Neural progenitor cell (in vitro differentiated cells): ENCODE measurements around the gene VAT1L. TPM values are rescaled to one million over a fixed set of nuclear protein-coding genes. Genes with fewer than 3 reads are reported as not detected.

Source experiments
- DNase-seq: peaks from one replicate; pipeline ENCODE4 v3.0.0-alpha.2; 2016; ENCODE audit warnings: low spot score
- H2AFZ ChIP-seq: fragments of 200-600 bp; sonication (generic); replicated peaks from 2 replicates; pipeline ENCODE4 v1.6.1; 2016; ENCODE audit warnings: antibody characterized with exemption
- H3F3A ChIP-seq: fragments of 200-600 bp; sonication (generic); 2 replicates; pipeline ENCODE4 v1.6.1; 2016; ENCODE audit warnings: antibody characterized with exemption, low read depth
- H3K27ac ChIP-seq: fragments of 200-600 bp; sonication (generic); 2 replicates; pipeline ENCODE4 v1.5.1; 2016; ENCODE audit warnings: mild to moderate bottlenecking
- H3K27me3 ChIP-seq: fragments of 200-600 bp; sonication (generic); 2 replicates; pipeline ENCODE4 v1.6.1; 2016; ENCODE audit warnings: mild to moderate bottlenecking, moderate library complexity
- H3K36me3 ChIP-seq: fragments of 200-600 bp; sonication (generic); 2 replicates; pipeline ENCODE4 v1.5.1; 2016
- H3K4me1 ChIP-seq: fragments of 200-600 bp; sonication (generic); 2 replicates; pipeline ENCODE4 v1.6.1; 2016; ENCODE audit warnings: mixed run types
- H3K4me2 ChIP-seq: fragments of 200-600 bp; sonication (generic); 2 replicates; pipeline ENCODE4 v1.6.1; 2016
- H3K4me3 ChIP-seq: fragments of 200-600 bp; sonication (generic); 2 replicates; pipeline ENCODE4 v1.5.1; 2016
- H3K79me2 ChIP-seq: fragments of 200-600 bp; sonication (generic); 2 replicates; pipeline ENCODE4 v1.6.1; 2016; ENCODE audit warnings: low read depth
- H3K9ac ChIP-seq: fragments of 200-600 bp; sonication (generic); 2 replicates; pipeline ENCODE4 v1.6.1; 2016
- H3K9me3 ChIP-seq: fragments of 200-600 bp; sonication (generic); 2 replicates; pipeline ENCODE4 v1.5.1; 2016; ENCODE audit warnings: low read depth
- H4K20me1 ChIP-seq: fragments of 200-600 bp; sonication (generic); 2 replicates; pipeline ENCODE4 v1.6.1; 2016; ENCODE audit warnings: low read depth
- H3K27ac Mint-ChIP-seq: 3 replicates; pipeline ENCODE4 v1.8.0; 2021; ENCODE audit warnings: mixed read lengths
- H3K27me3 Mint-ChIP-seq: 2 replicates; pipeline ENCODE4 v1.8.0; 2022; ENCODE audit warnings: low read depth, mild to moderate bottlenecking, inconsistent platforms, moderate library complexity, mixed read lengths; ENCODE audit not compliant: insufficient read depth
- H3K36me3 Mint-ChIP-seq: 3 replicates; pipeline ENCODE4 v1.8.0; 2021; ENCODE audit warnings: mixed read lengths
- H3K4me1 Mint-ChIP-seq: 3 replicates; pipeline ENCODE4 v1.8.0; 2021; ENCODE audit warnings: mixed read lengths
- H3K4me3 Mint-ChIP-seq: 3 replicates; pipeline ENCODE4 v1.8.0; 2021; ENCODE audit warnings: mild to moderate bottlenecking, moderate library complexity, mixed read lengths
- H3K9me3 Mint-ChIP-seq: 3 replicates; pipeline ENCODE4 v1.8.0; 2020; ENCODE audit warnings: mixed read lengths
- EZH2 ChIP-seq: fragments of 200-600 bp; sonication (generic); IDR thresholded peaks from 2 replicates; pipeline ENCODE4 v1.6.1; 2017; ENCODE audit warnings: antibody characterized with exemption, mild to moderate bottlenecking, moderate library complexity
- EZH2phosphoT487 ChIP-seq: fragments of 200-600 bp; sonication (generic); IDR thresholded peaks from 2 replicates; pipeline ENCODE4 v1.6.1; 2017; ENCODE audit warnings: antibody characterized with exemption
- total RNA-seq: library from RNA; depleted of rRNA; stranded (reverse); fragments of >200 nt; gene quantifications from 2 replicates; pipeline ENCODE4 v1.2.3, GENCODE V29; 2015; ENCODE audit warnings: low replicate concordance
- TF ChIP-seq, protein P1 (sequence below): fragments of 200-600 bp; sonication (generic); IDR thresholded peaks from 2 replicates; pipeline ENCODE4 v1.5.1; 2017; ENCODE audit warnings: antibody characterized with exemption, mild to moderate bottlenecking

The VAT1L gene
- total RNA-seq, 1 donor from 2014 or later = 43.2 TPM

DNA sequence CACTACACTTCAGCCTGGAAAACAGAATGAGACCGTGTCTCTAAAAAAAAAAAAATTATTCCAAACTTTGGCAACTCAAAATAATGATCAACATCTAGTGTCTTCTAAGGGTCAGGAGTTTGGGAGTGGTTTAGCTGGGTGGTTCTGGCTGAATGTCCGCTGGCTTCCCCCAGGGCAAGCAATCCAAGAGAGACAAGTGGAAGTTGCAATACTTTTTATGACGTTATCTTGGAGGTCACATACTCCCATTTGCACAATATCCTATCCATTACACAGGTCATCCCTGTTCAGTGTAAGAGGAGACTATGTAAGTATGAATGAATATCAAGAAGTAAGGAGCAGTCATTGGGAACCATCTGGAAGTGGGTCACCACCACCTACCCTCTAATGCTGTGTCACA lies 218.8 kb downstream of the VAT1L start:
- H3K27ac ChIP-seq = no peak overlapping the region
- no peaks in the 10 kb centered on the region for H3K36me3 ChIP-seq
- no peaks in the 10 kb centered on the region for H3K4me1 ChIP-seq
- TF ChIP-seq, protein P1, sequence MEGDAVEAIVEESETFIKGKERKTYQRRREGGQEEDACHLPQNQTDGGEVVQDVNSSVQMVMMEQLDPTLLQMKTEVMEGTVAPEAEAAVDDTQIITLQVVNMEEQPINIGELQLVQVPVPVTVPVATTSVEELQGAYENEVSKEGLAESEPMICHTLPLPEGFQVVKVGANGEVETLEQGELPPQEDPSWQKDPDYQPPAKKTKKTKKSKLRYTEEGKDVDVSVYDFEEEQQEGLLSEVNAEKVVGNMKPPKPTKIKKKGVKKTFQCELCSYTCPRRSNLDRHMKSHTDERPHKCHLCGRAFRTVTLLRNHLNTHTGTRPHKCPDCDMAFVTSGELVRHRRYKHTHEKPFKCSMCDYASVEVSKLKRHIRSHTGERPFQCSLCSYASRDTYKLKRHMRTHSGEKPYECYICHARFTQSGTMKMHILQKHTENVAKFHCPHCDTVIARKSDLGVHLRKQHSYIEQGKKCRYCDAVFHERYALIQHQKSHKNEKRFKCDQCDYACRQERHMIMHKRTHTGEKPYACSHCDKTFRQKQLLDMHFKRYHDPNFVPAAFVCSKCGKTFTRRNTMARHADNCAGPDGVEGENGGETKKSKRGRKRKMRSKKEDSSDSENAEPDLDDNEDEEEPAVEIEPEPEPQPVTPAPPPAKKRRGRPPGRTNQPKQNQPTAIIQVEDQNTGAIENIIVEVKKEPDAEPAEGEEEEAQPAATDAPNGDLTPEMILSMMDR = no peak
- TF ChIP-seq EZH2 = no peak
- no peak for TF ChIP-seq EZH2phosphoT487
- no peaks in the 10 kb centered on the region for H3K79me2 ChIP-seq
- H3K4me3 ChIP-seq = no peak overlapping the region
- no peak overlapping the region for H3K4me2 ChIP-seq
- no peaks in the 10 kb centered on the region for H3F3A ChIP-seq
- no peaks in the 10 kb centered on the region for H4K20me1 ChIP-seq
- no peak overlapping the region for H3K9ac ChIP-seq
- no peaks in the 10 kb centered on the region for H3K9me3 ChIP-seq
- Mint-ChIP-seq H3K9me3 (no peaks in the 10 kb centered on the region), H3K27ac (no peak overlapping the region), H3K4me1 (peaks cover 6% of the 10 kb centered on the region), H3K4me3 (no peak overlapping the region), H3K36me3 (no peaks in the 10 kb centered on the region), H3K27me3 (peaks cover 3% of the 10 kb centered on the region)
- no peaks in the 10 kb centered on the region for H3K27me3 ChIP-seq
- DNase-seq = no peak
- no peak overlapping the region for H2AFZ ChIP-seq

DNA sequence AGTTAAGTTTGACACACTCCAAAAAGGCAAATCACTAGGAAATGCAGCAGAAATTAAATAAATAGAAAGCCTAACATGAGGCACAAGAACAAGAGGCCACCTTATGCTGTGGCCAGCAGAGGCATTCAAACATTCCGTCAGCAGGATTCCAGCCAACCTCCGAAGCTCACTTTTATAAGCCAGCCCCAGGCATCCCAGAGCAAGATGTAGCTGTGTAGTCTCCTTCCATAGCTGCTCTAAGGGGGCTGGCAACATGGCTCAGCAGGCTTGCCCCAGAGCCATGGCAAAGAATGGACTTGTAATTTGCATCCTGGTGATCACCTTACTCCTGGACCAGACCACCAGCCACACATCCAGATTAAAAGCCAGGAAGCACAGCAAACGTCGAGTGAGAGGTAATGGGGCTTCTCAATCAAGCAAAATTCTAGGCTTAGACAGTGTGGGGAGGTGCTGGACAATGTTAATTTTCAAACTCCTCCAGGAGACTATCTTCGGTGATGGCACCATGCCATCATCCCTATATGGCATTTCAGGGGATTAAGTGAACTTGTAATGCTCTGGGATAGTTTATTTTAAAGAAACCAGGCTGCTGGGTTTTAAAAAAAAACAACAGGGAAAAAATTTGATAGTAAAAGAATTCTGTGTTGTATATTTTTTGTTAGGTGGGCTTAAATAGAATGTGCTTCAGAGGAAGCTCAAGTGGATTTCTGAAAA lies 234.1 kb downstream of the VAT1L start, which contains the start of gene CLEC3A:
Gene CLEC3A, plus strand, starts transcription at position 202 of the 714 bp plus-strand sequence. Its CDS starts 79 bp downstream, at position 281.
- Histone ChIP-seq H3K9ac (no peak within 1 kb of the TSS), H3K79me2 (no peaks in the 10 kb centered on the region), H3K27ac (no peak within 1 kb of the TSS), H2AFZ (no peak within 1 kb of the TSS), H4K20me1 (no peaks in the 10 kb centered on the region), H3K9me3 (no peaks in the 10 kb centered on the region), H3F3A (no peaks in the 10 kb centered on the region), H3K4me1 (peaks cover 6% of the 10 kb centered on the region), H3K36me3 (no peaks in the 10 kb centered on the region), H3K27me3 (no peaks in the 10 kb centered on the region), H3K4me3 (no peak within 1 kb of the TSS), H3K4me2 (no peak within 1 kb of the TSS)
- Mint-ChIP-seq H3K9me3 (no peaks in the 10 kb centered on the region), H3K36me3 (no peaks in the 10 kb centered on the region), H3K4me3 (no peak within 1 kb of the TSS), H3K27me3 (no peaks in the 10 kb centered on the region), H3K4me1 (peaks cover 11% of the 10 kb centered on the region), H3K27ac (no peak within 1 kb of the TSS)
- TF ChIP-seq, protein P1 = no peak
- TF ChIP-seq EZH2 = no peak
- no peak for TF ChIP-seq EZH2phosphoT487
- DNase-seq = peak; percentile 31

DNA sequence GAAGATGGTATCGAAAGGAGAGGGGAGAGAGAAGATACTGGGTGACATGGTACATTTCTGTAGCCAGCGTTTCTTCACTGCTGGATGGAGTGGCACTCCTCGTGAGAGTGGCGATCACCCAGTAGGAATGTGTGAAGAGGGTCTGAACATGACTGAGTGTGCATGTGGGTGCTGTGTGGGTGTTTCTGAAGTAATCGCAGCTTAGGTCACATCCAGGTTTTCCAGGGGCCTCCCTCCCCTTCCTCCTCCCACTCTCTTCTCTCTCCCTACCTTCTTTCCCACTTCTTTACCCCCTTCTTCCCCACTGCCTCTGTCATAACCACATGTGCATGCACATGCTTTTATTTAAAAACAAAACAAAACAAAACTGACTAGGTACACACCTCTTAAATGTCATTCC lies 235.8 kb downstream of the VAT1L start:
- TF ChIP-seq EZH2 = no peak
- TF ChIP-seq, protein P1 = no peak
- no peak for TF ChIP-seq EZH2phosphoT487
- Histone ChIP-seq H3K79me2 (no peaks in the 10 kb centered on the region), H2AFZ (no peak overlapping the region), H3K36me3 (no peaks in the 10 kb centered on the region), H3K4me1 (peaks cover 6% of the 10 kb centered on the region), H3F3A (no peaks in the 10 kb centered on the region), H3K9me3 (no peaks in the 10 kb centered on the region), H3K4me2 (no peak overlapping the region), H3K4me3 (no peak overlapping the region), H3K27ac (no peak overlapping the region), H3K27me3 (no peaks in the 10 kb centered on the region), H3K9ac (no peak overlapping the region), H4K20me1 (no peaks in the 10 kb centered on the region)
- Mint-ChIP-seq H3K27me3 (peaks cover 2% of the 10 kb centered on the region), H3K36me3 (no peaks in the 10 kb centered on the region), H3K4me1 (peaks cover 11% of the 10 kb centered on the region), H3K9me3 (no peaks in the 10 kb centered on the region), H3K4me3 (no peak overlapping the region), H3K27ac (no peak overlapping the region)
- DNase-seq = no peak
